ENCODE results near the gene DUSP21. TPM values are rescaled to one million over a fixed set of nuclear protein-coding genes. Genes with fewer than 3 reads are reported as not detected.

DUSP21 gene
- polyA plus RNA-seq, 1 donor from 2014 or later, result not detected

Other genes starting within 250 kb of the DUSP21 start
- 25.1 and 31.0 TPM in 2 replicates for gene KDM6A, start 29.2 kb downstream of the DUSP21 start, polyA plus RNA-seq